Cardiac muscle cell (in vitro differentiated cells and primary cell): ENCODE data around the gene ABCC1. TPM values are rescaled to one million over a fixed set of nuclear protein-coding genes. Genes with fewer than 3 reads are reported as not detected.
A peak's percentile ranks its signal among the peaks of the same experiment; 100 is the strongest.

Experiments
- DNase-seq, 2 donors: peaks; one replicate each; pipeline versions ENCODE4 v3.0.0 to v3.0.0-alpha.2; 2010 to 2017; ENCODE audit warnings: low read depth in 1 of 2, low spot score in 1 of 2
- H3K27ac ChIP-seq: fragments of 200-600 bp; sonication (generic); 2 replicates; pipeline ENCODE4 v1.5.1; 2016
- H3K27me3 ChIP-seq: fragments of 200-600 bp; sonication (generic); 2 replicates; pipeline ENCODE4 v1.6.0; 2016; ENCODE audit warnings: control low read depth
- H3K36me3 ChIP-seq: fragments of 200-600 bp; sonication (generic); 2 replicates; pipeline ENCODE4 v1.5.1; 2016; ENCODE audit warnings: control low read depth
- H3K4me1 ChIP-seq: fragments of 200-600 bp; sonication (generic); 2 replicates; pipeline ENCODE4 v1.8.1; 2017; ENCODE audit warnings: low read depth, mild to moderate bottlenecking, mixed run types
- H3K4me3 ChIP-seq: fragments of 200-600 bp; sonication (generic); 2 replicates; pipeline ENCODE4 v1.5.1; 2016; ENCODE audit warnings: mild to moderate bottlenecking
- H3K9me3 ChIP-seq: fragments of 200-600 bp; sonication (generic); 2 replicates; pipeline ENCODE4 v1.5.1; 2017; ENCODE audit warnings: low read depth, mild to moderate bottlenecking, control low read depth
- CTCF ChIP-seq: IDR thresholded peaks from 2 replicates; pipeline ENCODE4 v1.5.1; 2012; ENCODE audit warnings: low read depth, mild to moderate bottlenecking, low read length
- polyA plus RNA-seq: library from polyadenylated mRNA; unstranded; fragments of >200 nt; fragmentation: Nextera tagmentation; extraction: Ambion mirVana; gene quantifications from 2 replicates; pipeline ENCODE4 v1.2.1, GENCODE V29; 2016
- total RNA-seq: library from RNA; depleted of rRNA; stranded (reverse); fragments of >200 nt; gene quantifications from 2 replicates; pipeline ENCODE4 v1.2.3, GENCODE V29; 2016

The ABCC1 gene
- total and polyA plus RNA-seq, 2 experiments from 2014 or later: 14.2 to 31.0 TPM

- Histone ChIP-seq H3K9me3 (no peaks in the 10 kb centered on the region), H3K27ac (no peak overlapping the region), H3K36me3 (no peaks in the 10 kb centered on the region), H3K4me1 (no peaks in the 10 kb centered on the region), H3K27me3 (no peaks in the 10 kb centered on the region), H3K4me3 (no peak overlapping the region)
- DNase-seq: no peak
- TF ChIP-seq CTCF: no peak
These were observed 30.1 kb upstream of the ABCC1 start for GRCh38 chr16:15919331-15919730.

- DNase-seq: no peak
- no peak for TF ChIP-seq CTCF
- no peaks in the 10 kb centered on the region for H3K4me1 ChIP-seq
- no peaks in the 10 kb centered on the region for H3K36me3 ChIP-seq
- no peak overlapping the region for H3K4me3 ChIP-seq
- no peaks in the 10 kb centered on the region for H3K27me3 ChIP-seq
- no peaks in the 10 kb centered on the region for H3K9me3 ChIP-seq
- no peak overlapping the region for H3K27ac ChIP-seq
These were observed 24.4 kb upstream of the ABCC1 start for GRCh38 chr16:15924996-15925395.

- no peaks in the 10 kb centered on the region for H3K36me3 ChIP-seq
- TF ChIP-seq CTCF: no peak
- no peak overlapping the region for H3K4me3 ChIP-seq
- no peak overlapping the region for H3K27ac ChIP-seq
- no peaks in the 10 kb centered on the region for H3K27me3 ChIP-seq
- no peaks in the 10 kb centered on the region for H3K9me3 ChIP-seq
- no peaks in the 10 kb centered on the region for H3K4me1 ChIP-seq
- DNase-seq: peak in 1 of 2 donors; percentile 1
These were observed 23.8 kb upstream of the ABCC1 start for GRCh38 chr16:15925631-15926030.

GRCh38 chr16:15928261-15929104 is 20.9 kb upstream of the ABCC1 start:
- Histone ChIP-seq H3K9me3 (no peaks in the 10 kb centered on the region), H3K4me3 (no peak overlapping the region), H3K36me3 (no peaks in the 10 kb centered on the region), H3K4me1 (no peaks in the 10 kb centered on the region), H3K27me3 (no peaks in the 10 kb centered on the region), H3K27ac (no peak overlapping the region)
- DNase-seq: no peak
- TF ChIP-seq CTCF: no peak

GRCh38 chr16:15932939-15933338 is 16.5 kb upstream of the ABCC1 start:
- no peak overlapping the region for H3K27ac ChIP-seq
- H3K27me3 ChIP-seq: no peaks in the 10 kb centered on the region
- TF ChIP-seq CTCF: no peak

More at GRCh38 chr16:15932939-15933338, 16.5 kb upstream of the ABCC1 start:
- H3K36me3 ChIP-seq: no peaks in the 10 kb centered on the region
- H3K4me1 ChIP-seq: no peaks in the 10 kb centered on the region
- DNase-seq: no peak
- no peak overlapping the region for H3K4me3 ChIP-seq
- no peaks in the 10 kb centered on the region for H3K9me3 ChIP-seq
